ENCODE results near the gene MACO1. TPM values are rescaled to one million over a fixed set of nuclear protein-coding genes. Genes with fewer than 3 reads are reported as not detected.

The MACO1 gene
- total RNA-seq, 2 experiments from 2014 or later = 17.1 to 18.0 TPM

GRCh38 chr1:25482211-25482610 is 51.5 kb downstream of the MACO1 start:
- ChIA-PET CTCF (interaction anchor here (1.4 to 2.2 kb wide), 2 partner anchors 10 to 20 kb away, joined by 3 to 11 read pairs; no protein-coding TSS in a partner anchor), POLR2A (no interaction called here)
- Mint-ChIP-seq H3K27me3 (no peaks in the 10 kb centered on the region), H3K4me3 (no peak overlapping the region), H3K36me3 (ENCODE audit: low read depth) (peaks cover 14% of the 10 kb centered on the region), H3K4me1 (ENCODE audit: low read depth) (peaks cover 15% of the 10 kb centered on the region), H3K9me3 (no peaks in the 10 kb centered on the region), H3K27ac (peak overlapping the region; percentile 3)
- intact Hi-C loops (cut with micrococcal nuclease) = no loop called here
- no peak for ATAC-seq
- DNase-seq = no peak
- TF ChIP-seq, protein P1, sequence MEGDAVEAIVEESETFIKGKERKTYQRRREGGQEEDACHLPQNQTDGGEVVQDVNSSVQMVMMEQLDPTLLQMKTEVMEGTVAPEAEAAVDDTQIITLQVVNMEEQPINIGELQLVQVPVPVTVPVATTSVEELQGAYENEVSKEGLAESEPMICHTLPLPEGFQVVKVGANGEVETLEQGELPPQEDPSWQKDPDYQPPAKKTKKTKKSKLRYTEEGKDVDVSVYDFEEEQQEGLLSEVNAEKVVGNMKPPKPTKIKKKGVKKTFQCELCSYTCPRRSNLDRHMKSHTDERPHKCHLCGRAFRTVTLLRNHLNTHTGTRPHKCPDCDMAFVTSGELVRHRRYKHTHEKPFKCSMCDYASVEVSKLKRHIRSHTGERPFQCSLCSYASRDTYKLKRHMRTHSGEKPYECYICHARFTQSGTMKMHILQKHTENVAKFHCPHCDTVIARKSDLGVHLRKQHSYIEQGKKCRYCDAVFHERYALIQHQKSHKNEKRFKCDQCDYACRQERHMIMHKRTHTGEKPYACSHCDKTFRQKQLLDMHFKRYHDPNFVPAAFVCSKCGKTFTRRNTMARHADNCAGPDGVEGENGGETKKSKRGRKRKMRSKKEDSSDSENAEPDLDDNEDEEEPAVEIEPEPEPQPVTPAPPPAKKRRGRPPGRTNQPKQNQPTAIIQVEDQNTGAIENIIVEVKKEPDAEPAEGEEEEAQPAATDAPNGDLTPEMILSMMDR (IDR thresholded peaks at IDR 0.05) = no peak

- intact Hi-C loops (cut with micrococcal nuclease) = no loop called here
- TF ChIP-seq, protein P1 (IDR thresholded peaks at IDR 0.05) = no peak
- Mint-ChIP-seq H3K9me3 (no peaks in the 10 kb centered on the region), H3K27ac (no peak overlapping the region), H3K36me3 (ENCODE audit: low read depth) (peaks cover 18% of the 10 kb centered on the region), H3K27me3 (no peaks in the 10 kb centered on the region), H3K4me3 (no peak overlapping the region), H3K4me1 (ENCODE audit: low read depth) (peaks cover 12% of the 10 kb centered on the region)
- CTCF ChIA-PET = interaction anchor here (6.7 kb wide), 1 partner anchor 20 kb away, joined by 63 read pairs; no protein-coding TSS in a partner anchor
- ATAC-seq (no peak), DNase-seq (no peak)
- POLR2A ChIA-PET = no interaction called here
Observed at GRCh38 chr1:25484096-25484495, 53.4 kb downstream of the MACO1 start.

DNA sequence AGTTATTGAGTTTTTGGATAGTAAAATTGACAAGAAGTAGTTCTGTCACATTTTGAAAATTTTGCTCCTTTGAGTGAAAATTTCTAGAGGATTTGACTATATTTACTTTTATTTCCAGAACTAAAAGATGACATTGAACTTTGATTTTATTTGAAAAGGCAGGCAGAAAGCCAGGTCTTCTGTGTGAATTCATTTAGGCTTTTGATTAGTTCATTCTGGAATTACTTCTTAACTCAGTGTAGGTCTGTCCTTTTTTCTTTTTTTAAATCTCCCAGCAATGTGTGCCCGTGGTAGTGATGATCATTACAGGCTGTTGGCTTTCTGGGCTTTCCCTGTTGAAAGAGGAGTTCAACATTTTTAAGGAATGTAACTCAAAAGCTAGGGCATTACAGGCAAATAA is 53.8 kb downstream of the MACO1 start:
- TF ChIP-seq, protein P1 (IDR thresholded peaks at IDR 0.05) = no peak
- ChIA-PET CTCF (interaction anchor here (1.2 to 6.7 kb wide), 3 partner anchors 19 to 88 kb away, joined by 5 to 63 read pairs (median 6); no protein-coding TSS in a partner anchor), POLR2A (no interaction called here)
- DNase-seq = no peak
- H3K27me3 Mint-ChIP-seq = no peaks in the 10 kb centered on the region
- peaks cover 21% of the 10 kb centered on the region for H3K36me3 Mint-ChIP-seq (ENCODE audit: low read depth)
- intact Hi-C loops (cut with micrococcal nuclease) = no loop called here
- H3K4me1 Mint-ChIP-seq (ENCODE audit: low read depth) = peaks cover 12% of the 10 kb centered on the region
- no peak for ATAC-seq
- H3K27ac Mint-ChIP-seq = no peak overlapping the region
- no peak overlapping the region for H3K4me3 Mint-ChIP-seq
- H3K9me3 Mint-ChIP-seq = no peaks in the 10 kb centered on the region

GRCh38 chr1:25485536-25486411 is 55.1 kb downstream of the MACO1 start:
- H3K27ac Mint-ChIP-seq = no peak overlapping the region
- POLR2A ChIA-PET = no interaction called here
- DNase-seq (no peak), ATAC-seq (no peak)
- no peaks in the 10 kb centered on the region for H3K9me3 Mint-ChIP-seq
- H3K4me1 Mint-ChIP-seq (ENCODE audit: low read depth) = peaks cover 12% of the 10 kb centered on the region
- TF ChIP-seq, protein P1 (IDR thresholded peaks at IDR 0.05) = no peak
- CTCF ChIA-PET = interaction anchor here (1.1 to 7.1 kb wide), 11 partner anchors 8 to 350 kb away, joined by 3 to 77 read pairs (median 7); no protein-coding TSS in a partner anchor
- intact Hi-C loops (cut with micrococcal nuclease) = no loop called here
- H3K36me3 Mint-ChIP-seq (ENCODE audit: low read depth) = peaks cover 28% of the 10 kb centered on the region
- no peaks in the 10 kb centered on the region for H3K27me3 Mint-ChIP-seq
- H3K4me3 Mint-ChIP-seq = no peak overlapping the region

DNA sequence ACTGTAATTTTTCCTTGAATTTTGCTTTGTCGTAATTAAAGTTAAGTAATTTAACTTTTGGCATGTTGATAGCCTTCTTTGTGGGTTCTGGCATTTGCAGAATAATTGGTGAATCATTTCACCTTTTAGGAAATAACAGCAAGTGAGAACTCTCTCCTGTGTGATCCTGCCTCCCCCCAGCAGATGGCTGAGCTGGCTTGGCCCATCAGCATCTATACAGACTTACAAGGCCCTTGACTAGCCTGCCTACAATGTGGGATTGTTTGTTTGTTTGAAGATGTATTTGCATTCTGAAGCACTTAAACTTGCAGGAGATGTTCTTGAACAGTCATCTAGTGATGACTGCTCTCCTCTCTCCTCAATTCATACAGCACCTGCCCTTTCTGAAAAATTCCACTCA is 55.9 kb downstream of the MACO1 start:
- DNase-seq = peak; percentile 28
- H3K27me3 Mint-ChIP-seq = no peaks in the 10 kb centered on the region
- ChIA-PET CTCF (interaction anchor here (1.1 to 7.1 kb wide), 13 partner anchors 9 to 349 kb away, joined by 3 to 77 read pairs (median 8); no protein-coding TSS in a partner anchor), POLR2A (no interaction called here)
- H3K4me3 Mint-ChIP-seq = no peak overlapping the region
- peaks cover 12% of the 10 kb centered on the region for H3K4me1 Mint-ChIP-seq (ENCODE audit: low read depth)
- H3K36me3 Mint-ChIP-seq (ENCODE audit: low read depth) = peaks cover 26% of the 10 kb centered on the region
- no peak for ATAC-seq
- no peak overlapping the region for H3K27ac Mint-ChIP-seq
- no peaks in the 10 kb centered on the region for H3K9me3 Mint-ChIP-seq
- intact Hi-C loops (cut with micrococcal nuclease) = no loop called here
- TF ChIP-seq, protein P1 (IDR thresholded peaks at IDR 0.05) = no peak

All from activated CD8-positive, alpha-beta T cell treated with anti-CD3 and anti-CD28 coated beads for 36 hours (primary cell).